Umbilical cord (tissue), 2 donors: ENCODE measurements around the gene FSHR. TPM values are rescaled to one million over a fixed set of nuclear protein-coding genes. Genes with fewer than 3 reads are reported as not detected.

Source experiments
- DNase-seq: peaks from one replicate; pipeline ENCODE4 v3.0.0-alpha.2; 2015; ENCODE audit warnings: low spot score
- total RNA-seq: library from RNA; depleted of rRNA; stranded (reverse); fragments of >200 nt; gene quantifications from one replicate; pipeline ENCODE4 v1.2.3, GENCODE V29; 2014; ENCODE audit warnings: low replicate concordance; ENCODE audit not compliant: insufficient read depth

Gene FSHR
- total RNA-seq, 1 donor from 2014 or later, result not detected

DNA sequence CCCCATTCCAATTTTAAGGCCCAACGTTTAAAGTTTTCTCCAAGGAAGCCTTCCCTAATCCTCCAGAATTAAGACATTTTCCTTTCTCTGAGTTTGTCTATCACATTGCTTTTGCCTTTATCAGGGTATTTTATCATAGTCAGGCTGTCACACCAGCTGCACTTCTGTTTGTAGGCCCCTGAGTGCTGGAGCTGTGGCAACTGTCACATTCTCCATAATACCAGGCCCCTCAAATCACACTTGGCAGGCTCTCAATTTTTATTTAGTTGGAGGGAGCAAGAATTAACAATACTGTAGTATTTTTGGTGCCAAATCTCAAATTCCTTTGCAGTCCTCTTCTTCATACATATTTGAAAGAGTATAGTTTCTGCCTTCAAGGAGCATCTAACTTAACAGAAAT, 122.2 kb downstream of the FSHR start:
- no peak for DNase-seq

DNA sequence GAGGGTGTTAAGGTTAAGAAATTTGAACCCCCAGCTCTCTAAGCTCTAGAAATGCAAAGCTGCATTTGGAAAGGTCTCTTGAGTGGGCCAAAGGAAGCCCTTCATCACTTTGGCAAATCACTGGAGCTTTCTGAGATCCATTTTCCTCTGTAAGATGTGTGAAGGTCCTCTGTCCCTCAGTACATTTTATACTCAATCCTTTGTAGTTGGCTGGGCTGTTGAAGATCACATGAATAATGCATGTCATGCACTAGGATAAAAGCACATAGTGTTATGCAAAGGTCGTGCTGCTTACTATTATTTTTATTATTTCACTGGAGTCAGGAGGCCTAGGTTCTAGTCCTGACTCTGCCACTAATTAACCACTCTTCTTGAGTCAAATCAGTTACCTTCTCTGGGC, 124.9 kb downstream of the FSHR start:
- DNase-seq, result no peak

- DNase-seq, result no peak
These were observed 126.2 kb downstream of the FSHR start for GRCh38 chr2:49028101-49028500.

DNA sequence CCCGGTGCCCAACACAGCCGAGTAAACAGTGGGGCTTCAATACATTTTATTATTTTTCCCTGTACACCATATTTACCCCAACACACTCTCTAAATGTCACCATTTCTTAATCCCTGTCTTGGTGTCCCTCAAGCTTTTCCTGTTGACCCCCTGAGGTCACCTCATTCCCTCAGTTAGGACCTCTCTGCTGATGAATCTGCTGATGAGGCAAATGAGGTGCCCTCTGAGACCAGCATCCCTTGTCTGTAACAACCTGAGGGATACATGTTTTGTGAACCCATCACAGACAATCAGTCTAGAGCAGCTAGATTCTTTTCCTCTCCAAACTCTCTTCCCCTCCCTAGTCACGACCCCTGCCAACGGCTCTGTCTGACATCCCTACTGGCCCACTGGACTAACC, 127.6 kb downstream of the FSHR start:
- no peak for DNase-seq

DNA sequence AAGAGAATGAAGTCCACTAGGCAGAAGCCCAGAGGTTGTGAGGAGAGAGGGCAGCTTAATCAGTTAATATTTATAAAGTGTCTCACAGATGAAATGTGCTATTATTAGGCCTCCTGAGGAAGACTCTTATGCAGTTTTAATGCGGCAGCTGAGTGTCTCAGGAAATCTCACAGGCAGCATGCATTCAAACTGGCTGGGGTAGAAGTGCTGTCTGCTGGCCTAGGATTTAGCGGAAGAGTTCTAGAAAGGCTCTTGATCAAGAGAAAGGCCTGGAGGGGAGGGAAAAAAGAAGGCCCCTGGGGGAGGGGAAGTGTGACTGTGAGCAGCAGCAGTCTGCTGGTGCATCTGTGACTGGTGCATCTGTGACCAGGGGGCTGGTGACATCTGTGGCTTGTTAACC, 133.0 kb downstream of the FSHR start:
- DNase-seq, result peak; percentile 51

GRCh38 chr2:49005261-49005660, 149.1 kb downstream of the FSHR start:
- no peak for DNase-seq

- DNase-seq, result peak; percentile 63
These were observed 150.2 kb downstream of the FSHR start for GRCh38 chr2:49004036-49004626.

- no peak for DNase-seq
These were observed 151.1 kb downstream of the FSHR start for GRCh38 chr2:49003201-49003600.

DNA sequence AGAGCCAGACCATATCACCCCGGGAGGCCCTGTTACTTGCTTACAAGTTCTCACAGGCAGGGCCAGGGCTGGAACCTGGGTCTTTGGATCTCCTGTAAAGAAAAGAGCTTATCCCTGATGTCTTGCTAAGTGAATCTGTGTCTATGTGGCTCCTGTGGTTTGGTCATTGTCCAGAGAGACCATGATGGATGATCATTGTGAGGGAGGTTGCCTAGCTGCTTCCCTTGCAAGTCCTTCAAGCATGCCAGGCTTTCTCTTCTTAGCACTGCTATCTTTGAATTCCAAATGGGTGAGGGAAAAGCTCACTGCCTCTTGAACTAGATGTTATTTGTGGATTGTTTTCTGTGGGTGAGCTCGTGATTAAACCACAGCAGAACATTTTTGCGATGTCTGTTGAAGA, 151.6 kb downstream of the FSHR start:
- DNase-seq, result peak; percentile 17

GRCh38 chr2:49000695-49001094, 153.6 kb downstream of the FSHR start:
- no peak for DNase-seq

- DNase-seq, result no peak
These were observed 155.9 kb downstream of the FSHR start for GRCh38 chr2:48998449-48998848.

DNA sequence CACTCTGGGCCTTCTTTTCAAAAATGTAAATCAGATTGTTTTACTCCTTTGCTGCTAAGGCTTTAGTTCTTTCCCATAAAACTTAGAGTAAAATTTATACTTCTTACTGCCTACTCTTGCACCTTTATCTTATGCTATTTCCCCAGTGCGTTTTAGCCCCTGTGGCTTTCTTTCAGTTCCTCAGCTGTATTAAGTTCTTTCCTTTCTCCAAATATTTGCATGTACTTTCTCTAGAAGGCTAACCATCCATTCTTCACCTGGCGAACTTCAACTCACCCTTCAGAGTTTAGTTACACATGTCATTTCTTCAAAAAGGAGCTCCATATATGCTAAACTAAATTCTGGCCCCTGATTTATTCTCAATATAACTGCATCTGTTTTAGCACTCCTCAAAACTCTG, 160.7 kb downstream of the FSHR start:
- DNase-seq, result no peak

- no peak for DNase-seq
These were observed 162.7 kb downstream of the FSHR start for GRCh38 chr2:48991415-48992131.

DNA sequence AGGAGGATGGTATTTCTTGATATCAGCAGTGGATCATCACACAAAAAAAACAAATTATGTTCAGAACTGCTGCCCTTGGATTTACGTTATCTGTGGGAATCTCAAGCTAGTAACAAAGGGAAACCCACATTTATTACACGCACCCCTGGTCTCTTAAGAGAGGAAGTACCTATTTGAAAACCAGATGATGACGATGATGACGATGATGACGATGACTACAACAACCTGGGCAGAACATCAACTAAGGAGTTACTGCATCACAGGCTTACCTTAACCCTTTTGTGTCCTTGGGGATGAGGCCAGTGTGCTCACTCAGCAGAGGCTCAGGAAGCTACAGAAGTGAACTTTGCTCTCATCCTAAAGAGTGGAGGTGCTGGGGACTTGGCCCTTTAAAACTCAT, 169.4 kb downstream of the FSHR start:
- no peak for DNase-seq

DNA sequence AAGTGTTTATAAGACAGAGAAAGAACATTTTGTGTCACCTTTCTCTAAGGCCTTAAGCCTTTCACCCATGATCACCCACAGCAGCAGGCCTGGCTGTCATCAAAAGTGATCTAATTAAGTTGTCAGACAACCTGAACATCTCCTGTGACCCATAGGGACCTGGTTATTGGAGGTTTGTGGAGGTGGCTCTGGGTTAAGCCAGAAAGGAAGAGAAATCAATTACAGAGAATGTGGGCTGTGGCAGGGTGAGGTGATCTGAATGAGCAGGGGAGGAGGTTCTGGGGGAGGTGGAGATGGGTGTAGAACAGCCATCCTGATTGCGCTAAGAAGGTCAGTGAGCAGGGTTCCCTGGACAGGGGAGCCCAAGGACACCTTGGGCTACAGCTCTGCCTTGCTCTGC, 170.8 kb downstream of the FSHR start:
- no peak for DNase-seq

- no peak for DNase-seq
These were observed 171.4 kb downstream of the FSHR start for GRCh38 chr2:48982887-48983435.

DNA sequence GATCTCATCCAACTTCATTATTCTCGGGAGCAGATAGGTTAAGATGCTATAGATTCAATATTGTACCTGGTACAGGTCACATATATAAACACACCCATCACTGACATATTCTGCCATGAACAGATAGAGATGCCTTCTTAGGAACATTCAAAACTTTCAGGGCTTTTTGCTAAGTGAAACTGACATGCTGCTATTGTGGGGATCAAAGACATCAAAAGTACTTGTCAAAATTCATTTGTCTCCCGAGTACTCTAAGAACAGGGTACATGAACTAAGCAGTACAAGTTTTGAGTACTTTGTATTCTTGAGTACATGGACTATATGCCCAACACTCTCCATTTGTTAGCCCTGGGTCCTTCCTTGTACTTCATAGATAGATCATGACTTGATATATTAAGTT, 173.5 kb downstream of the FSHR start:
- DNase-seq, result no peak

DNA sequence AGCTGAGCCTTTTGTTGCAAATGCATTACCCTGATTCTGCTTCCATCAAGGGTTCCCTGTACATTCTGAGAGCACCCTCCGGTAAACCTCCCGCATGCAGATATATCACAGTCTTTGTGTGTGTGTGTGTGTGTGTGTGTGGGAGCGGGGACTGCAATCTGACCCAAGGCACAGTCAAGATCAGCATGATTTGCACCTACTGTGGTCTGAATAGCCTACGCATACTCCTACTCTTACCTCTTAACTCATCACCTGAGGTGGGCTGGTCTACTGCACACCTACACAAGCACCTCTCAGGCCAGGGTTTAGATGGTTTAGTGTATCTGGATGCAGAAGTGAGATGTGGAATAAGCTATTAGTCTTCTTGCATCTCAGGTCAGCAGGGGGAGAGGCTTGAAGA, 174.6 kb downstream of the FSHR start:
- no peak for DNase-seq

- no peak for DNase-seq
These were observed 176.2 kb downstream of the FSHR start for GRCh38 chr2:48978131-48978530.

GRCh38 chr2:48971801-48972200, 182.5 kb downstream of the FSHR start:
- DNase-seq, result no peak

GRCh38 chr2:48968011-48968410, 186.3 kb downstream of the FSHR start:
- DNase-seq, result no peak

- DNase-seq, result no peak
These were observed 189.1 kb downstream of the FSHR start for GRCh38 chr2:48965204-48965603.

GRCh38 chr2:48961009-48961408, 193.3 kb downstream of the FSHR start:
- DNase-seq, result peak; percentile 84
